HFFc6 (cell line): Measurements from ENCODE around the gene VEPH1. TPM values are rescaled to one million over a fixed set of nuclear protein-coding genes. Genes with fewer than 3 reads are reported as not detected.
A peak's percentile ranks its signal among the peaks of the same experiment; 100 is the strongest.

Experiments
- DNase-seq: peaks from one replicate; pipeline ENCODE4 v3.0.0-alpha.2; 2018
- H3K27ac Mint-ChIP-seq: 2 replicates; pipeline ENCODE4 v1.8.0; 2020; ENCODE audit warnings: mild to moderate bottlenecking, mixed read lengths
- H3K27me3 Mint-ChIP-seq: 2 replicates; pipeline ENCODE4 v1.8.0; 2021; ENCODE audit warnings: mild to moderate bottlenecking, moderate library complexity, mixed read lengths; ENCODE audit not compliant: insufficient read depth
- H3K36me3 Mint-ChIP-seq: 2 replicates; pipeline ENCODE4 v1.8.0; 2021; ENCODE audit warnings: low read depth, mixed read lengths
- H3K4me1 Mint-ChIP-seq: 2 replicates; pipeline ENCODE4 v1.8.0; 2020; ENCODE audit warnings: low read depth, mixed read lengths
- H3K4me3 Mint-ChIP-seq: 2 replicates; pipeline ENCODE4 v1.8.0; 2020; ENCODE audit warnings: mild to moderate bottlenecking, moderate library complexity, mixed read lengths
- H3K9me3 Mint-ChIP-seq: 2 replicates; pipeline ENCODE4 v1.8.0; 2020; ENCODE audit warnings: mild to moderate bottlenecking, mixed read lengths
- CTCF ChIP-seq: fragments of 200-600 bp; sonication (generic); IDR thresholded peaks from 2 replicates; pipeline ENCODE4 v1.5.0; 2021; ENCODE audit warnings: antibody characterized with exemption, mild to moderate bottlenecking
- total RNA-seq, 6 experiments: library from RNA; stranded (reverse); fragmentation: NEBNext Ultra II Directional; extraction: Animal tissue kit (Norgen Biotek cat#: 25700); gene quantifications; 2 replicates in 1 of 6; 3 replicates in 5 of 6; pipeline ENCODE4 v1.2.3, GENCODE V29; 2021

The VEPH1 gene
- total RNA-seq, 6 experiments from 2014 or later = 33.3 to 72.7 (median 63.8) TPM

DNA sequence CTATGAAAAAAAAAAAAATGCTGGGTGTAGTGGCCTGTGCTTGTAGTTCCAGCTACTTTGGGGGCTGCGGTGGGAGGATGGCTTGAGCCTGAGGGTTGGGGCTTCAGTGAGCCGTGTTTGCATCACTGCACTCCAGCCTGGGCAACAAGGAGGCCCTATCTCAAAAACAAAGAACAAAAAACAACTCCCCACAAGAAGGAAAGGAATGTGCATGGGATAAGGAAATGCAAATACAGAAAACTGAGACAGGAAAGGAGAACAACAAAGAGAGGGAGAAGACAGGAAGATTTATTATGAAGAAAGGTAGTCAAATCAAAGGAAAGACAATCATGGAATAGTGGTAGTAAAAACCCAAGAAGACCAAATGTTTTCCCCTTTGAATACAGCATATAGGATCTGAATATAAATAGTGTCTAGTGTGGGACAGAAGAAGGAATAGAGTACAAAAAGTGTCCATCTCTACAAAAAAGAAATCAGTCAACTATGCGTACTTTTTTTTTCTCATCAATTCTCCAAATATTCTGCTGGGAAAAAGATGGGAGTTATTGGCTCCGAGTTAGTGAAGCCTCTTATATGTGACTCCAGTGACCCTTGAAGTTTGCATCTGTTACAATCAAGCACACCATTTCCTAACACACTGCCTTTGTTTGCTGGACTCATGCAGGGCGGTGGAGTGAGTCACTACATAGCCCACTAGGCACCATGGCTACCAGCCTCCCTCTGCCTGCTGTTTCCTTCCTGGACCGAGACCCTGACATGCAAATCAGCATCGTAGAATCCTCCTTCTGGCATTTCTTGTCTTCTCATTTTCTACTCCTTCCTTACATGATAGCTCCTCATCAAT, 167.8 kb downstream of the VEPH1 start:
- no peak overlapping the region for H3K4me3 Mint-ChIP-seq
- peak; percentile 16 for DNase-seq
- no peaks in the 10 kb centered on the region for H3K27me3 Mint-ChIP-seq
- H3K9me3 Mint-ChIP-seq = no peaks in the 10 kb centered on the region
- no peaks in the 10 kb centered on the region; the same call in 1 of the 2 replicates for H3K36me3 Mint-ChIP-seq
- H3K4me1 Mint-ChIP-seq = peaks cover 46% of the 10 kb centered on the region
- H3K27ac Mint-ChIP-seq = peak overlapping the region; percentile 77
- TF ChIP-seq CTCF = no peak

- Mint-ChIP-seq H3K27ac (peak overlapping the region; percentile 81), H3K4me3 (peak overlapping the region; percentile 56), H3K4me1 (peaks cover 63% of the 10 kb centered on the region), H3K27me3 (no peaks in the 10 kb centered on the region), H3K9me3 (no peaks in the 10 kb centered on the region), H3K36me3 (no peaks in the 10 kb centered on the region)
- no peak for TF ChIP-seq CTCF
- DNase-seq = peak; percentile 70
These were observed 169.6 kb downstream of the VEPH1 start for GRCh38 chr3:157333551-157333991.

GRCh38 chr3:157330206-157330605, 173.0 kb downstream of the VEPH1 start:
- H3K27ac Mint-ChIP-seq = peak overlapping the region; percentile 65
- TF ChIP-seq CTCF = no peak
- no peak for DNase-seq
- peaks cover 19% of the 10 kb centered on the region for H3K36me3 Mint-ChIP-seq
- no peaks in the 10 kb centered on the region for H3K27me3 Mint-ChIP-seq
- H3K4me3 Mint-ChIP-seq = peak overlapping the region; percentile 76; the same call in 1 of the 2 replicates
- no peaks in the 10 kb centered on the region for H3K9me3 Mint-ChIP-seq
- H3K4me1 Mint-ChIP-seq = peaks cover 53% of the 10 kb centered on the region

- DNase-seq = no peak
- no peak for TF ChIP-seq CTCF
- peaks cover 22% of the 10 kb centered on the region for H3K36me3 Mint-ChIP-seq
- no peaks in the 10 kb centered on the region for H3K27me3 Mint-ChIP-seq
- no peaks in the 10 kb centered on the region for H3K9me3 Mint-ChIP-seq
- peak overlapping the region; percentile 76 for H3K4me3 Mint-ChIP-seq
- peak overlapping the region; percentile 65 for H3K27ac Mint-ChIP-seq
- peaks cover 46% of the 10 kb centered on the region for H3K4me1 Mint-ChIP-seq
These were observed 173.7 kb downstream of the VEPH1 start for GRCh38 chr3:157329551-157329950.

GRCh38 chr3:157327837-157328236, 175.4 kb downstream of the VEPH1 start:
- Mint-ChIP-seq H3K9me3 (no peaks in the 10 kb centered on the region), H3K4me3 (no peak overlapping the region), H3K27me3 (no peaks in the 10 kb centered on the region), H3K4me1 (peaks cover 29% of the 10 kb centered on the region), H3K27ac (no peak overlapping the region), H3K36me3 (peaks cover 22% of the 10 kb centered on the region)
- no peak for DNase-seq
- TF ChIP-seq CTCF = no peak
